Measurements from ENCODE around the gene TTLL11.

GRCh38 chr9:121906074-121906870 is 186.8 kb downstream of the TTLL11 start:
- TF ChIP-seq CTCF (IDR thresholded peaks at IDR 0.05; ENCODE audit: insufficient read depth, low read depth, low read length): no peak
- TF ChIP-seq EZH2 (IDR thresholded peaks at IDR 0.05; ENCODE audit: insufficient read depth, low read length): no peak
